Prostate gland (tissue), 2 donors: ENCODE measurements around the gene GFPT1. TPM values are rescaled to one million over a fixed set of nuclear protein-coding genes. Genes with fewer than 3 reads are reported as not detected.

Experiments
- DNase-seq: peaks from one replicate; pipeline ENCODE4 v3.0.0-alpha.2; 2019; ENCODE audit warnings: low spot score
- H3K27ac ChIP-seq, 2 donors: fragments of 200-600 bp; sonication (generic); 2 replicates each; pipeline ENCODE4 v1.5.1; 2017 to 2019
- H3K27me3 ChIP-seq: fragments of 200-600 bp; sonication (generic); replicated peaks from 2 replicates; pipeline ENCODE4 v1.5.1; 2019; ENCODE audit not compliant: insufficient read depth
- H3K36me3 ChIP-seq, 2 donors: fragments of 200-600 bp; sonication (generic); 1 replicate in 1 of 2; 2 replicates in 1 of 2; pipeline versions ENCODE4 v1.5.1 to v1.8.1; 2017 to 2019
- H3K4me1 ChIP-seq: fragments of 200-600 bp; sonication (generic); replicated peaks from 2 replicates; pipeline ENCODE4 v1.5.1; 2019
- H3K4me3 ChIP-seq, 2 donors: fragments of 200-600 bp; sonication (generic); 2 replicates each; pipeline ENCODE4 v1.5.1; 2017 to 2019
- H3K9me3 ChIP-seq: fragments of 200-600 bp; sonication (generic); 2 replicates; pipeline ENCODE4 v1.5.1; 2017
- CTCF ChIP-seq, 4 experiments: fragments of 200-600 bp in 2 of 4; fragments of 450-650 bp in 2 of 4; sonication (generic) in 2 of 4; IDR thresholded peaks; 1 replicate in 3 of 4; 2 replicates in 1 of 4; pipeline ENCODE4 v1.5.1; 2016 to 2019; ENCODE audit warnings: antibody characterized with exemption in 4 of 4, mild to moderate bottlenecking in 2 of 4, moderate library complexity in 2 of 4
- POLR2A ChIP-seq: fragments of 450-650 bp; IDR thresholded peaks from one replicate; pipeline ENCODE4 v1.6.1; 2016; ENCODE audit warnings: antibody characterized with exemption, mild to moderate bottlenecking
- POLR2AphosphoS5 ChIP-seq: sonication (generic); formaldehyde crosslinking; IDR thresholded peaks from one replicate; pipeline ENCODE4 v1.6.1; 2017; ENCODE audit warnings: antibody characterized with exemption
- WGBS: methylation state at CpG from one replicate; pipeline ENCODE4 v1.1.5; 2018; 5-methylcytosine and 5-hydroxymethylcytosine counted together
- intact Hi-C: fragments of 100-400 bp; cut with DNase I; formaldehyde crosslinking; loops from one replicate; pipeline ENCODE4 v1.14.2; 2022
- total RNA-seq, 2 donors: library from RNA; depleted of rRNA; stranded (reverse); fragments of >200 nt; gene quantifications; one replicate each; pipeline ENCODE4 v1.1.0, GENCODE V29; 2016

The GFPT1 gene
- total RNA-seq, 2 donors from 2014 or later = 27.4 to 52.7 TPM

- TF ChIP-seq POLR2A (no peak), CTCF (IDR thresholded peaks at IDR 0.05) (no peak), POLR2AphosphoS5 (no peak)
- intact Hi-C loops = no loop called here
- H3K27me3 ChIP-seq = no peaks in the 10 kb centered on the region
- H3K4me1 ChIP-seq = no peaks in the 10 kb centered on the region
- no peak overlapping the region for H3K27ac ChIP-seq
- DNase-seq = no peak
- no peaks in the 10 kb centered on the region for H3K36me3 ChIP-seq
- H3K4me3 ChIP-seq = no peak overlapping the region
- H3K9me3 ChIP-seq = no peaks in the 10 kb centered on the region
Observed at GRCh38 chr2:69372767-69373166, 14.3 kb downstream of the GFPT1 start.

GRCh38 chr2:69369802-69370201, 17.2 kb downstream of the GFPT1 start:
- WGBS = 89% methylated on average over 1 of the region's 1 CpG
- Histone ChIP-seq H3K4me3 (no peak overlapping the region), H3K36me3 (peaks cover 0 to 3% of the 10 kb centered on the region in 2 donors), H3K9me3 (no peaks in the 10 kb centered on the region), H3K27me3 (no peaks in the 10 kb centered on the region), H3K27ac (no peak overlapping the region), H3K4me1 (no peaks in the 10 kb centered on the region)
- TF ChIP-seq POLR2AphosphoS5 (no peak), POLR2A (no peak), CTCF (IDR thresholded peaks at IDR 0.05) (no peak)
- DNase-seq = no peak
- intact Hi-C loops = no loop called here

- Histone ChIP-seq H3K4me3 (no peak overlapping the region), H3K27me3 (no peaks in the 10 kb centered on the region), H3K27ac (no peak overlapping the region), H3K9me3 (no peaks in the 10 kb centered on the region), H3K4me1 (no peaks in the 10 kb centered on the region), H3K36me3 (peaks cover 0 to 3% of the 10 kb centered on the region in 2 donors)
- intact Hi-C loops = no loop called here
- DNase-seq = no peak
- 87% methylated on average over 7 of the region's 7 CpGs for WGBS
- TF ChIP-seq CTCF (IDR thresholded peaks at IDR 0.05) (no peak), POLR2AphosphoS5 (no peak), POLR2A (no peak)
Observed at GRCh38 chr2:69368588-69368987, 18.4 kb downstream of the GFPT1 start.

GRCh38 chr2:69359371-69359770, 27.7 kb downstream of the GFPT1 start:
- Histone ChIP-seq H3K27ac (no peak overlapping the region), H3K36me3 (peaks cover 0 to 4% of the 10 kb centered on the region in 2 donors), H3K4me1 (no peaks in the 10 kb centered on the region), H3K9me3 (no peaks in the 10 kb centered on the region), H3K27me3 (no peaks in the 10 kb centered on the region), H3K4me3 (no peak overlapping the region)
- DNase-seq = no peak
- no peak for TF ChIP-seq POLR2A
- TF ChIP-seq POLR2AphosphoS5 = no peak
- TF ChIP-seq CTCF (IDR thresholded peaks at IDR 0.05) = no peak
- intact Hi-C loops = no loop called here

- DNase-seq = no peak
- 66% methylated on average over 3 of the region's 3 CpGs for WGBS
- no peaks in the 10 kb centered on the region for H3K27me3 ChIP-seq
- H3K4me3 ChIP-seq = no peak overlapping the region
- H3K4me1 ChIP-seq = no peaks in the 10 kb centered on the region
- intact Hi-C loops = no loop called here
- H3K36me3 ChIP-seq = peaks cover 0 to 4% of the 10 kb centered on the region in 2 donors
- no peaks in the 10 kb centered on the region for H3K9me3 ChIP-seq
- H3K27ac ChIP-seq = no peak overlapping the region
- no peak for TF ChIP-seq POLR2A
Observed at GRCh38 chr2:69358914-69359313, 28.1 kb downstream of the GFPT1 start.
